Activated naive CD4-positive, alpha-beta T cell (primary cell): Measurements from ENCODE around the gene BICC1.

Experiments
- DNase-seq, 4 experiments: peaks; one replicate each; lab custom pipeline; 2025; lab: John Stamatoyannopoulos, UW

The BICC1 gene

GRCh38 chr10:58515291-58515941 is 2.7 kb downstream of the BICC1 start:
- DNase-seq = no peak

- DNase-seq = no peak
These were observed 3.4 kb downstream of the BICC1 start for GRCh38 chr10:58516119-58516518.

GRCh38 chr10:58516671-58517070 is 4.0 kb downstream of the BICC1 start:
- DNase-seq = no peak

- no peak for DNase-seq
These were observed 4.4 kb downstream of the BICC1 start for GRCh38 chr10:58517081-58517480.

GRCh38 chr10:58517491-58518355 is 5.1 kb downstream of the BICC1 start:
- no peak for DNase-seq

GRCh38 chr10:58518775-58519174 is 6.1 kb downstream of the BICC1 start:
- DNase-seq = no peak

- no peak for DNase-seq
These were observed 16.5 kb downstream of the BICC1 start for GRCh38 chr10:58529077-58529728.

- no peak for DNase-seq
These were observed 18.5 kb downstream of the BICC1 start for GRCh38 chr10:58531084-58531695.

- DNase-seq = no peak
These were observed 22.6 kb downstream of the BICC1 start for GRCh38 chr10:58535311-58535710.

GRCh38 chr10:58543141-58543540 is 30.5 kb downstream of the BICC1 start:
- no peak for DNase-seq

GRCh38 chr10:58544135-58544534 is 31.5 kb downstream of the BICC1 start:
- no peak for DNase-seq

GRCh38 chr10:58545427-58545826 is 32.8 kb downstream of the BICC1 start:
- no peak for DNase-seq

- DNase-seq = no peak
These were observed 33.5 kb downstream of the BICC1 start for GRCh38 chr10:58546137-58546536.

GRCh38 chr10:58546722-58547445 is 34.2 kb downstream of the BICC1 start:
- DNase-seq = no peak

GRCh38 chr10:58547963-58548362 is 35.3 kb downstream of the BICC1 start:
- no peak for DNase-seq

GRCh38 chr10:58554316-58554715 is 41.6 kb downstream of the BICC1 start:
- no peak for DNase-seq

- DNase-seq = no peak
These were observed 42.7 kb downstream of the BICC1 start for GRCh38 chr10:58555170-58555929.

- no peak for DNase-seq
These were observed 43.2 kb downstream of the BICC1 start for GRCh38 chr10:58555930-58556311.

- no peak for DNase-seq
These were observed 44.0 kb downstream of the BICC1 start for GRCh38 chr10:58556516-58557165.

- no peak for DNase-seq
These were observed 45.0 kb downstream of the BICC1 start for GRCh38 chr10:58557714-58558113.

- DNase-seq = no peak
These were observed 47.4 kb downstream of the BICC1 start for GRCh38 chr10:58560068-58560467.
